B cell (primary cell): ENCODE results near the gene CRIM1. TPM values are rescaled to one million over a fixed set of nuclear protein-coding genes. Genes with fewer than 3 reads are reported as not detected.

Experiments used
- ATAC-seq: fragments of 200-7000 bp; cut with Tn5 transposase; one replicate; pipeline ENCODE4 v1.10.0; 2021; ENCODE audit warnings: low read depth, mild to moderate bottlenecking, moderate number of reproducible peaks, moderate library complexity
- CTCF ChIA-PET: fragments of 350-600 bp; sonication (Branson Sonifier 250); formaldehyde crosslinking; loops from one replicate; lab custom pipeline; 2021; ENCODE audit warnings: antibody characterized with exemption, inconsistent platforms; lab: Charles Lee
- POLR2A ChIA-PET: fragments of 350-600 bp; sonication (Branson Sonifier 250); formaldehyde crosslinking; loops from one replicate; lab custom pipeline; 2021; ENCODE audit warnings: antibody characterized with exemption; lab: Charles Lee
- DNase-seq: peaks from one replicate; pipeline ENCODE4 v3.0.0; 2013
- H2AFZ ChIP-seq: 2 replicates; pipeline ENCODE4 v1.6.1; 2012; ENCODE audit warnings: mild to moderate bottlenecking, low read depth, low read length; ENCODE audit not compliant: insufficient read depth, poor library complexity, severe bottlenecking
- H3K27ac ChIP-seq, 2 donors: 1 replicate in 1 of 2; 2 replicates in 1 of 2; pipeline ENCODE4 v1.5.1; 2012 to 2013; ENCODE audit warnings: low read length in 2 of 2, mild to moderate bottlenecking in 2 of 2, moderate library complexity in 1 of 2
- H3K27me3 ChIP-seq, 4 experiments: fragments of 200-600 bp in 1 of 4; sonication (generic) in 1 of 4; replicated peaks in 1 of 4; 1 replicate in 2 of 4; 2 replicates in 2 of 4; pipeline versions ENCODE4 v1.6.1 to v1.7.0; 2013 to 2016; ENCODE audit warnings: low read length in 3 of 4, mild to moderate bottlenecking in 2 of 4, mixed read lengths in 1 of 4, moderate library complexity in 1 of 4; ENCODE audit not compliant: insufficient read depth in 4 of 4, control insufficient read depth in 3 of 4; ENCODE audit errors: control extremely low read depth in 1 of 4
- H3K36me3 ChIP-seq, 2 experiments: replicated peaks in 1 of 2; 1 replicate in 1 of 2; 2 replicates in 1 of 2; pipeline versions ENCODE4 v1.6.1 to v1.7.1; 2013; ENCODE audit warnings: low read length in 1 of 2; ENCODE audit not compliant: insufficient read depth in 2 of 2, control insufficient read depth in 1 of 2; ENCODE audit errors: control extremely low read depth in 1 of 2, extremely low read depth in 1 of 2
- H3K4me1 ChIP-seq, 2 donors: fragments of 200-600 bp in 1 of 2; sonication (generic) in 1 of 2; 1 replicate in 1 of 2; 2 replicates in 1 of 2; pipeline versions ENCODE4 v1.5.1 to v1.6.1; 2013 to 2017; ENCODE audit warnings: low read length in 2 of 2; ENCODE audit not compliant: control insufficient read depth in 2 of 2, insufficient read depth in 2 of 2
- H3K4me2 ChIP-seq: replicated peaks from 2 replicates; pipeline ENCODE3; 2012; ENCODE audit warnings: mild to moderate bottlenecking, low read depth, low read length; ENCODE audit not compliant: poor library complexity, severe bottlenecking
- H3K4me3 ChIP-seq, 5 experiments: fragments of 200-600 bp in 1 of 5; sonication (generic) in 1 of 5; 1 replicate in 3 of 5; 2 replicates in 2 of 5; pipeline versions ENCODE4 v1.5.1 to v1.7.0; 2011 to 2016; ENCODE audit warnings: low read length in 4 of 5, mild to moderate bottlenecking in 4 of 5, low read depth in 2 of 5, control low read depth in 1 of 5, moderate library complexity in 1 of 5; ENCODE audit not compliant: insufficient read depth in 1 of 5; ENCODE audit errors: control extremely low read depth in 1 of 5, extremely low read depth in 1 of 5
- H3K79me2 ChIP-seq: fragments of 200-600 bp; sonication (generic); one replicate; pipeline ENCODE4 v1.6.0; 2016; ENCODE audit warnings: low read length; ENCODE audit not compliant: control insufficient read depth, insufficient read depth
- H3K9ac ChIP-seq: fragments of 200-600 bp; sonication (generic); 2 replicates; pipeline ENCODE4 v1.6.1; 2017; ENCODE audit warnings: mild to moderate bottlenecking, low read length, moderate library complexity
- H3K9me3 ChIP-seq, 3 donors: one replicate each; pipeline versions ENCODE4 v1.6.1 to v1.7.1; 2013; ENCODE audit warnings: low read length in 2 of 3; ENCODE audit not compliant: control insufficient read depth in 2 of 3, insufficient read depth in 1 of 3; ENCODE audit errors: control extremely low read depth in 1 of 3
- H4K20me1 ChIP-seq: 2 replicates; pipeline ENCODE4 v1.6.0; 2012; ENCODE audit warnings: mild to moderate bottlenecking, low read length; ENCODE audit not compliant: insufficient read depth, control insufficient read depth, poor library complexity, severe bottlenecking
- H3K27ac Mint-ChIP-seq: one replicate; pipeline ENCODE4 v1.8.0; 2021; ENCODE audit warnings: mixed read lengths
- H3K27me3 Mint-ChIP-seq: one replicate; pipeline ENCODE4 v1.8.0; 2021; ENCODE audit warnings: mixed read lengths
- H3K4me1 Mint-ChIP-seq: one replicate; pipeline ENCODE4 v1.8.0; 2021; ENCODE audit warnings: mixed read lengths
- H3K4me3 Mint-ChIP-seq: one replicate; pipeline ENCODE4 v1.8.0; 2021; ENCODE audit warnings: mixed read lengths
- H3K9me3 Mint-ChIP-seq: one replicate; pipeline ENCODE4 v1.8.0; 2022; ENCODE audit warnings: mixed read lengths; ENCODE audit not compliant: insufficient read depth
- CTCF ChIP-seq: fragments of 200-600 bp; IDR thresholded peaks from one replicate; pipeline ENCODE4 v1.8.0; 2022; ENCODE audit warnings: antibody characterized with exemption, mild to moderate bottlenecking
- EZH2 ChIP-seq: IDR thresholded peaks from 2 replicates; pipeline ENCODE4 v1.6.1; 2012; ENCODE audit warnings: borderline replicate concordance, low read depth, mild to moderate bottlenecking, moderate library complexity, low read length; ENCODE audit not compliant: insufficient read depth, poor library complexity, severe bottlenecking
- WGBS: methylation state at CpG from one replicate; pipeline ENCODE4 v1.1.5; 2013; ENCODE audit warnings: missing lambda C conversion rate; ENCODE audit not compliant: insufficient coverage; 5-methylcytosine and 5-hydroxymethylcytosine counted together
- intact Hi-C: fragments of 100-400 bp; cut with micrococcal nuclease; formaldehyde crosslinking; loops from one replicate; pipeline ENCODE4 v1.10.0; 2022
- polyA plus RNA-seq: library from polyadenylated mRNA; depleted of rRNA; stranded (reverse); fragments of >200 nt; gene quantifications from 2 replicates; pipeline ENCODE4 v1.2.3, GENCODE V29; 2012
- total RNA-seq, 2 donors: library from RNA; stranded (reverse); fragments of 120-200 nt in 1 of 2; gene quantifications; 1 replicate in 1 of 2; 2 replicates in 1 of 2; pipeline versions ENCODE4 v1.2.3 to v1.2.4, GENCODE V29; 2013 to 2022

Gene CRIM1
- total and polyA plus RNA-seq, 2 donors (not counting 1 experiment from before 2014, with no cell fraction given) = 1.3 to 5.0 TPM

GRCh38 chr2:36318547-36318946 lies 37.0 kb upstream of the CRIM1 start:
- TF ChIP-seq EZH2 = no peak
- no peak for TF ChIP-seq CTCF
- DNase-seq (no peak), ATAC-seq (no peak)
- H3K27ac Mint-ChIP-seq = no peak overlapping the region
- intact Hi-C loops = no loop called here
- peaks cover 0 to 6% (median 0%) of the 10 kb centered on the region in 3 donors for H3K9me3 ChIP-seq
- no peaks in the 10 kb centered on the region for H3K9me3 Mint-ChIP-seq
- H3K27me3 Mint-ChIP-seq = peaks cover 20% of the 10 kb centered on the region
- no peak overlapping the region for H3K27ac ChIP-seq
- no peak overlapping the region for H3K9ac ChIP-seq
- H3K4me2 ChIP-seq = no peak overlapping the region
- no peaks in the 10 kb centered on the region for H3K36me3 ChIP-seq
- POLR2A ChIA-PET = no interaction called here
- no peaks in the 10 kb centered on the region for H3K4me1 ChIP-seq
- CTCF ChIA-PET = no interaction called here
- H3K79me2 ChIP-seq = no peaks in the 10 kb centered on the region
- H3K4me1 Mint-ChIP-seq = no peaks in the 10 kb centered on the region
- H3K27me3 ChIP-seq = peaks cover 0 to 8% (median 3%) of the 10 kb centered on the region in 4 experiments
- H3K4me3 Mint-ChIP-seq = no peak overlapping the region
- no peak overlapping the region for H3K4me3 ChIP-seq
- no peaks in the 10 kb centered on the region for H4K20me1 ChIP-seq
- WGBS = no CpG with 5 or more reads among the region's 1 CpG
- no peak overlapping the region for H2AFZ ChIP-seq

- Histone ChIP-seq H3K4me3 (no peak overlapping the region), H3K79me2 (no peaks in the 10 kb centered on the region), H3K4me2 (no peak overlapping the region), H2AFZ (no peak overlapping the region), H3K36me3 (no peaks in the 10 kb centered on the region), H4K20me1 (no peaks in the 10 kb centered on the region), H3K4me1 (no peaks in the 10 kb centered on the region), H3K27me3 (peaks cover 0 to 8% (median 1%) of the 10 kb centered on the region in 4 experiments), H3K9ac (no peak overlapping the region), H3K9me3 (no peaks in the 10 kb centered on the region), H3K27ac (no peak overlapping the region)
- ATAC-seq = no peak
- H3K27ac Mint-ChIP-seq = no peak overlapping the region
- POLR2A ChIA-PET = no interaction called here
- no peak for TF ChIP-seq CTCF
- no peak for TF ChIP-seq EZH2
- H3K4me3 Mint-ChIP-seq = no peak overlapping the region
- no peaks in the 10 kb centered on the region for H3K4me1 Mint-ChIP-seq
- H3K9me3 Mint-ChIP-seq = no peaks in the 10 kb centered on the region
- CTCF ChIA-PET = no interaction called here
- no peak for DNase-seq
- intact Hi-C loops = no loop called here
- peaks cover 17% of the 10 kb centered on the region for H3K27me3 Mint-ChIP-seq
- no CpG with 5 or more reads among the region's 3 CpGs for WGBS
These were observed 33.5 kb upstream of the CRIM1 start for GRCh38 chr2:36322108-36322507.
